ENCODE data around the gene PHOSPHO1.

GRCh38 chr17:49269356-49269755 is 38.8 kb upstream of the PHOSPHO1 start:
- no peak for TF ChIP-seq CTCF (IDR thresholded peaks at IDR 0.05; ENCODE audit: poor library complexity)
- TF ChIP-seq EZH2 (IDR thresholded peaks at IDR 0.05; ENCODE audit: borderline replicate concordance), result no peak
- TF ChIP-seq EZH2phosphoT487 (IDR thresholded peaks at IDR 0.05; ENCODE audit: low read depth, severe bottlenecking, unreplicated experiment), result no peak

Measured in hepatocyte (in vitro differentiated cells).